Keratinocyte (primary cell): ENCODE measurements around the gene TBRG4.

Experiments
- CTCF ChIP-seq, 3 experiments: IDR thresholded peaks in 1 of 3; conservative IDR thresholded peaks in 1 of 3; optimal IDR thresholded peaks in 1 of 3; 2 replicates in 2 of 3; 3 replicates in 1 of 3; pipeline versions ENCODE3 to v1.5.1; 2011; ENCODE audit warnings: low read length in 3 of 3, mild to moderate bottlenecking in 3 of 3, moderate library complexity in 2 of 3, control low read depth in 1 of 3, inconsistent platforms in 1 of 3; ENCODE audit not compliant: insufficient read depth in 2 of 3; ENCODE audit errors: extremely low read depth in 1 of 3
- EZH2 ChIP-seq: IDR thresholded peaks from one replicate; pipeline ENCODE4 v1.6.1; 2012; ENCODE audit warnings: inconsistent platforms, mild to moderate bottlenecking, low read length, moderate library complexity

GRCh38 chr7:45085619-45086200 lies 25.8 kb downstream of the TBRG4 start:
- TF ChIP-seq CTCF (optimal IDR thresholded peaks at IDR 0.05 in 1 of 3, IDR thresholded peaks at IDR 0.05 in 1 of 3, conservative IDR thresholded peaks at IDR 0.05 in 1 of 3; ENCODE audit: extremely low read depth in 1 of 3, insufficient read depth in 2 of 3, low read length in 3 of 3) (no peak), EZH2 (no peak)
